Endodermal cell (in vitro differentiated cells): Measurements from ENCODE around the gene MGP. TPM values are rescaled to one million over a fixed set of nuclear protein-coding genes. Genes with fewer than 3 reads are reported as not detected.

Experiments
- DNase-seq: peaks from one replicate; pipeline ENCODE4 v3.0.0-alpha.2; 2017
- H3K27ac ChIP-seq: 2 replicates; pipeline ENCODE4 v1.5.1; 2013; ENCODE audit warnings: mild to moderate bottlenecking, low read depth, low read length, moderate library complexity
- H3K27me3 ChIP-seq: 2 replicates; pipeline ENCODE4 v1.6.1; 2013; ENCODE audit warnings: mild to moderate bottlenecking, low read length, moderate library complexity; ENCODE audit not compliant: insufficient read depth, control insufficient read depth, poor library complexity, severe bottlenecking
- H3K36me3 ChIP-seq: 2 replicates; pipeline ENCODE4 v1.7.0; 2013; ENCODE audit warnings: mild to moderate bottlenecking, low read length, moderate library complexity; ENCODE audit not compliant: control insufficient read depth, insufficient read depth
- H3K4me1 ChIP-seq: one replicate; pipeline ENCODE4 v1.7.0; 2013; ENCODE audit warnings: low read length; ENCODE audit not compliant: control insufficient read depth, insufficient read depth
- H3K4me3 ChIP-seq: 2 replicates; pipeline ENCODE4 v1.5.1; 2013; ENCODE audit warnings: mild to moderate bottlenecking, low read length, moderate library complexity
- H3K9ac ChIP-seq: 2 replicates; pipeline ENCODE4 v1.6.1; 2013; ENCODE audit warnings: mild to moderate bottlenecking, low read length, moderate library complexity; ENCODE audit not compliant: poor library complexity, severe bottlenecking; ENCODE audit errors: extremely low read depth
- H3K9me3 ChIP-seq: 2 replicates; pipeline ENCODE4 v1.6.1; 2013; ENCODE audit warnings: mild to moderate bottlenecking, low read length, moderate library complexity; ENCODE audit not compliant: control insufficient read depth
- H3K27ac Mint-ChIP-seq: 2 replicates; pipeline ENCODE4 v1.8.0; 2020; ENCODE audit warnings: mixed read lengths
- H3K27me3 Mint-ChIP-seq: 2 replicates; pipeline ENCODE4 v1.8.0; 2021; ENCODE audit warnings: mild to moderate bottlenecking, mixed read lengths; ENCODE audit not compliant: insufficient read depth
- H3K36me3 Mint-ChIP-seq: 2 replicates; pipeline ENCODE4 v1.8.0; 2020; ENCODE audit warnings: low read depth, mixed read lengths
- H3K4me1 Mint-ChIP-seq: 2 replicates; pipeline ENCODE4 v1.8.0; 2020; ENCODE audit warnings: mixed read lengths
- H3K4me3 Mint-ChIP-seq: 2 replicates; pipeline ENCODE4 v1.8.0; 2020; ENCODE audit warnings: mild to moderate bottlenecking, moderate library complexity, mixed read lengths
- H3K9me3 Mint-ChIP-seq: 2 replicates; pipeline ENCODE4 v1.8.0; 2020; ENCODE audit warnings: mild to moderate bottlenecking, mixed read lengths
- CTCF ChIP-seq: fragments of 200-600 bp; sonication (generic); conservative IDR thresholded peaks from 2 replicates; pipeline ENCODE4 v1.5.0; 2021; ENCODE audit warnings: antibody characterized with exemption, mild to moderate bottlenecking
- WGBS, 2 experiments: methylation state at CpG; one replicate each; pipeline versions ENCODE4 v1.1.5 to v1.1.7; 2013; ENCODE audit warnings: missing lambda C conversion rate in 2 of 2, mixed read lengths in 1 of 2; ENCODE audit not compliant: insufficient coverage in 1 of 2, insufficient read length in 1 of 2; 5-methylcytosine and 5-hydroxymethylcytosine counted together
- total RNA-seq, 2 donors: library from RNA; stranded (reverse); fragmentation: NEBNext Ultra II Directional in 1 of 2; extraction: Animal tissue kit (Norgen Biotek cat#: 25700) in 1 of 2; gene quantifications; 2 replicates in 1 of 2; 3 replicates in 1 of 2; pipeline ENCODE4 v1.2.1, GENCODE V29; 2021

Gene MGP
- total RNA-seq, 2 donors from 2014 or later = not detected

DNA sequence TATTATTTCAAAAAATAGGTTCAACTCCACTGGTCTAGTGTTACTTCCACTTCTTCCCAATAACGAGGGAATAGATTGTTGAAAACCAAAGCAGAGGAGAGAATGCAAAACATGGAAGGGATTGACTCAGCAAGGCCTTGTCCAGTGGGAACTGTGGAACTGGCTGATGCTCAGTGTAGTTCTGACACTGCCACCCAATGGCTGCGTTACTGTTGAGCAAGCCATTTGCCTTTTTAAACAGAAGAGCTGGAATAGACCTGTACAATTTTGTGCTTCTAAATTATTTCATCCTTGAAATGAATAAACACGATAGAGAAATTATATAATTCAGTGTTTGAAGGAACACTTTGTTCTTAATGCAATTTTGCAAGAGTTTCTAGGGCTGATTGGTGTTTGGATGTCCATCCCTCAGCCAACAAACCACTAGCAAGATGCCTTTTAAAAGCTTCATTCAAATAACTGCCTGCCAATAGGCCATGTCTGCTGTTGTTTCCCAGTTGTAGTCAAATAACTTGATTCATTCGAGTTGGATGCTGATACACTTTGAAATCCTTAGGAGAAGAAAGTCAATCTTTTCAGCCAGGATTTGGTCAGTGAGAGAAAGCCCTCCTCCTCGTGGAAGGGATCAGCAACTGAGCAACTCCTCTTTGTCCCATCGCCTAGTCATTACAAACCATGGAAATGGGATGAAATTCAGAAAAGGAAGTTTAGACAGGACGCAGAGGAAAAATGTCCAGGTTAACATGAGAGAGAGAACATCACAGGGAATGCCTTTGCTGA is 7.3 kb upstream of the MGP start:
- TF ChIP-seq CTCF = no peak
- Histone ChIP-seq H3K36me3 (no peaks in the 10 kb centered on the region), H3K9me3 (no peaks in the 10 kb centered on the region), H3K9ac (no peak overlapping the region), H3K4me1 (no peaks in the 10 kb centered on the region), H3K4me3 (no peak overlapping the region), H3K27ac (no peak overlapping the region), H3K27me3 (no peaks in the 10 kb centered on the region)
- H3K27ac Mint-ChIP-seq = no peak overlapping the region
- no peak for DNase-seq
- H3K4me1 Mint-ChIP-seq = no peaks in the 10 kb centered on the region
- no peaks in the 10 kb centered on the region for H3K36me3 Mint-ChIP-seq
- WGBS, 2 experiments = 93 to 100% methylated on average over 5 to 7 of the region's 7 CpGs
- H3K9me3 Mint-ChIP-seq = no peaks in the 10 kb centered on the region
- H3K4me3 Mint-ChIP-seq = no peak overlapping the region
- no peaks in the 10 kb centered on the region for H3K27me3 Mint-ChIP-seq

DNA sequence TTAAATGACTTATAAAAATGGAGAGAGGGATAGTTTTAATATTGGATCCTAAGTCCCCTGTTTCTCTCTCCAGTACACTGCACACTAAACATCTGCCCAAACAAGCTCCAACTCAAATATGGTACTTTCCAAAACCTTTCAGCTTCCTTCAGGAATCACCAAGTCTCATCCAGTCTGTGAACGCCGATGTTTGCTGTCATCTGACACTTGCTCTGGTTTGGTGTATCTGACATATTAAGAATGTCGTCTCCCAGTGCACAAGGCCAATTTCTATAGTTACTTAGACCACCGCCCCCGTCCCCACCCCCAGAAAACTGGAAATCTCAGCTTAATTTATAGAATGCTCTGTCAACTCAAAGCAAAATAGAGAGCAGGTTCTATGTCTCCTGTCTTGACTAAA is 5.0 kb upstream of the MGP start:
- Mint-ChIP-seq H3K27ac (no peak overlapping the region), H3K36me3 (no peaks in the 10 kb centered on the region)

GRCh38 chr12:14886271-14886670 is 617 bp upstream of the MGP start:
- no peaks in the 10 kb centered on the region for H3K4me1 Mint-ChIP-seq
- no peak for TF ChIP-seq CTCF
- H3K4me3 ChIP-seq = no peak overlapping the region
- no peaks in the 10 kb centered on the region for H3K36me3 Mint-ChIP-seq
- no peaks in the 10 kb centered on the region for H3K9me3 Mint-ChIP-seq
- no peak overlapping the region for H3K4me3 Mint-ChIP-seq
- no peaks in the 10 kb centered on the region for H3K36me3 ChIP-seq
- no peak overlapping the region for H3K27ac Mint-ChIP-seq
- H3K27me3 Mint-ChIP-seq = no peaks in the 10 kb centered on the region
- no peaks in the 10 kb centered on the region for H3K9me3 ChIP-seq
- no peak for DNase-seq
- H3K9ac ChIP-seq = no peak overlapping the region
- no peak overlapping the region for H3K27ac ChIP-seq
- no peaks in the 10 kb centered on the region for H3K4me1 ChIP-seq
- 92 to 95% methylated on average over 4 to 6 of the region's 6 CpGs for WGBS, 2 experiments
- H3K27me3 ChIP-seq = no peaks in the 10 kb centered on the region

More for the DNA sequence above, 5.0 kb upstream of the MGP start:
- H3K9me3 Mint-ChIP-seq = no peaks in the 10 kb centered on the region
- no peaks in the 10 kb centered on the region for H3K4me1 Mint-ChIP-seq
- Histone ChIP-seq H3K27me3 (no peaks in the 10 kb centered on the region), H3K36me3 (no peaks in the 10 kb centered on the region), H3K9me3 (no peaks in the 10 kb centered on the region), H3K4me1 (no peaks in the 10 kb centered on the region), H3K27ac (no peak overlapping the region), H3K4me3 (no peak overlapping the region), H3K9ac (no peak overlapping the region)
- no peak for DNase-seq
- H3K27me3 Mint-ChIP-seq = no peaks in the 10 kb centered on the region
- no peak for TF ChIP-seq CTCF
- no peak overlapping the region for H3K4me3 Mint-ChIP-seq
- 94 to 100% methylated on average over 3 to 5 of the region's 5 CpGs for WGBS, 2 experiments
